Progenitor cell of endocrine pancreas (in vitro differentiated cells): Measurements from ENCODE around the gene NOG. TPM values are rescaled to one million over a fixed set of nuclear protein-coding genes. Genes with fewer than 3 reads are reported as not detected.

Experiments used
- DNase-seq: peaks from one replicate; pipeline ENCODE4 v3.0.0; 2021; ENCODE audit warnings: low spot score; ENCODE audit not compliant: unreplicated experiment
- H3K27ac Mint-ChIP-seq: 2 replicates; pipeline ENCODE4 v1.8.0; 2021; ENCODE audit warnings: mild to moderate bottlenecking, moderate library complexity, mixed read lengths
- H3K27me3 Mint-ChIP-seq: 2 replicates; pipeline ENCODE4 v1.8.0; 2021; ENCODE audit warnings: mixed read lengths
- H3K36me3 Mint-ChIP-seq: 2 replicates; pipeline ENCODE4 v1.8.0; 2022; ENCODE audit warnings: mixed read lengths; ENCODE audit not compliant: insufficient read depth
- H3K4me1 Mint-ChIP-seq: 2 replicates; pipeline ENCODE4 v1.8.0; 2021; ENCODE audit warnings: low read depth, mixed read lengths
- H3K4me3 Mint-ChIP-seq: 2 replicates; pipeline ENCODE4 v1.8.0; 2021; ENCODE audit warnings: low read depth, mild to moderate bottlenecking, moderate library complexity, mixed read lengths
- H3K9me3 Mint-ChIP-seq: 2 replicates; pipeline ENCODE4 v1.8.0; 2021; ENCODE audit warnings: low read depth, mixed read lengths
- CTCF ChIP-seq: fragments of 200-600 bp; sonication (generic); IDR thresholded peaks from one replicate; pipeline ENCODE4 v1.5.0; 2021; ENCODE audit warnings: antibody characterized with exemption, mild to moderate bottlenecking; ENCODE audit not compliant: unreplicated experiment
- total RNA-seq: library from RNA; stranded (reverse); gene quantifications from 2 replicates; pipeline ENCODE4 v1.2.1, GENCODE V29; 2021

NOG gene
- total RNA-seq, 1 donor from 2014 or later: 0.24 TPM

- peaks cover 25% of the 10 kb centered on the region for H3K27me3 Mint-ChIP-seq
- no peak overlapping the region for H3K4me3 Mint-ChIP-seq
- no peaks in the 10 kb centered on the region for H3K9me3 Mint-ChIP-seq
- no peaks in the 10 kb centered on the region for H3K36me3 Mint-ChIP-seq
- DNase-seq: no peak
- TF ChIP-seq CTCF: no peak
- no peak overlapping the region for H3K27ac Mint-ChIP-seq
- no peaks in the 10 kb centered on the region for H3K4me1 Mint-ChIP-seq
These were observed 15.7 kb upstream of the NOG start for GRCh38 chr17:56577843-56578204.

GRCh38 chr17:56581635-56582627 is 11.6 kb upstream of the NOG start:
- Mint-ChIP-seq H3K27ac (no peak overlapping the region), H3K9me3 (no peaks in the 10 kb centered on the region), H3K27me3 (peaks cover 35% of the 10 kb centered on the region), H3K4me3 (no peak overlapping the region), H3K4me1 (no peaks in the 10 kb centered on the region), H3K36me3 (no peaks in the 10 kb centered on the region)
- no peak for TF ChIP-seq CTCF
- no peak for DNase-seq

GRCh38 chr17:56583772-56584171 is 9.7 kb upstream of the NOG start:
- H3K27me3 Mint-ChIP-seq: peaks cover 40% of the 10 kb centered on the region
- no peak overlapping the region for H3K27ac Mint-ChIP-seq
- no peaks in the 10 kb centered on the region for H3K9me3 Mint-ChIP-seq
- H3K4me3 Mint-ChIP-seq: no peak overlapping the region
- no peaks in the 10 kb centered on the region for H3K4me1 Mint-ChIP-seq
- TF ChIP-seq CTCF: no peak
- H3K36me3 Mint-ChIP-seq: no peaks in the 10 kb centered on the region
- no peak for DNase-seq

- no peak for TF ChIP-seq CTCF
- H3K36me3 Mint-ChIP-seq: no peaks in the 10 kb centered on the region
- H3K9me3 Mint-ChIP-seq: no peaks in the 10 kb centered on the region
- peaks cover 2% of the 10 kb centered on the region for H3K4me1 Mint-ChIP-seq
- peaks cover 68% of the 10 kb centered on the region for H3K27me3 Mint-ChIP-seq
- H3K27ac Mint-ChIP-seq: no peak overlapping the region
- no peak for DNase-seq
- H3K4me3 Mint-ChIP-seq: no peak overlapping the region
These were observed 6.2 kb upstream of the NOG start for GRCh38 chr17:56587298-56587697.

GRCh38 chr17:56592487-56593085 is 913 bp upstream of the NOG start:
- Mint-ChIP-seq H3K36me3 (no peaks in the 10 kb centered on the region), H3K4me3 (peak overlapping the region; percentile 74), H3K9me3 (no peaks in the 10 kb centered on the region), H3K27ac (peak overlapping the region; percentile 56), H3K27me3 (peaks cover 70% of the 10 kb centered on the region), H3K4me1 (peaks cover 13% of the 10 kb centered on the region)
- peak; percentile 97 for TF ChIP-seq CTCF
- DNase-seq: peak; percentile 78
